Keratinocyte (primary cell): Measurements from ENCODE around the gene EFCAB6. TPM values are rescaled to one million over a fixed set of nuclear protein-coding genes. Genes with fewer than 3 reads are reported as not detected.

Experiments
- DNase-seq: peaks from one replicate; pipeline ENCODE4 v3.0.0-alpha.2; 2011; ENCODE audit warnings: low read depth, missing footprints, low spot score
- FAIRE-seq: peaks from 2 replicates; lab custom pipeline; 2011; peaks lifted over from hg19 to GRCh38; lab: Jason Lieb, UNC
- H2AFZ ChIP-seq: 2 replicates; pipeline ENCODE4 v1.6.0; 2012; ENCODE audit warnings: low read length, control low read depth, inconsistent platforms; ENCODE audit not compliant: control insufficient read depth
- H3K27ac ChIP-seq: 2 replicates; pipeline ENCODE4 v1.5.1; 2011; ENCODE audit warnings: low read length; ENCODE audit not compliant: control insufficient read depth, insufficient read depth
- H3K27me3 ChIP-seq: 3 replicates; pipeline ENCODE4 v1.6.0; 2011; ENCODE audit warnings: low read length; ENCODE audit not compliant: control insufficient read depth, insufficient read depth; ENCODE audit errors: extremely low read depth
- H3K36me3 ChIP-seq, 2 experiments: 2 replicates in 1 of 2; 3 replicates in 1 of 2; pipeline ENCODE4 v1.5.1; 2011; ENCODE audit warnings: low read length in 2 of 2, mild to moderate bottlenecking in 1 of 2; ENCODE audit not compliant: control insufficient read depth in 2 of 2, insufficient read depth in 2 of 2; ENCODE audit errors: extremely low read depth in 1 of 2
- H3K4me1 ChIP-seq: 3 replicates; pipeline ENCODE4 v1.5.1; 2011; ENCODE audit warnings: low read length; ENCODE audit not compliant: control insufficient read depth, insufficient read depth; ENCODE audit errors: extremely low read depth
- H3K4me2 ChIP-seq: 3 replicates; pipeline ENCODE4 v1.6.0; 2011; ENCODE audit warnings: low read depth, low read length; ENCODE audit not compliant: control insufficient read depth, insufficient read depth; ENCODE audit errors: extremely low read depth
- H3K4me3 ChIP-seq, 3 experiments: fragments of 200-600 bp in 1 of 3; sonication (generic) in 1 of 3; 2 replicates in 2 of 3; 3 replicates in 1 of 3; pipeline ENCODE4 v1.5.1; 2011 to 2016; ENCODE audit warnings: low read length in 3 of 3, mild to moderate bottlenecking in 3 of 3, control low read depth in 2 of 3, inconsistent platforms in 1 of 3, low read depth in 1 of 3, mixed read lengths in 1 of 3, mixed run types in 1 of 3, moderate library complexity in 1 of 3; ENCODE audit not compliant: control insufficient read depth in 2 of 3, insufficient read depth in 2 of 3; ENCODE audit errors: extremely low read depth in 1 of 3
- H3K79me2 ChIP-seq: 2 replicates; pipeline ENCODE4 v1.6.0; 2012; ENCODE audit warnings: low read length; ENCODE audit not compliant: control insufficient read depth, insufficient read depth
- H3K9ac ChIP-seq: 3 replicates; pipeline ENCODE4 v1.6.0; 2011; ENCODE audit warnings: low read length; ENCODE audit not compliant: control insufficient read depth, insufficient read depth; ENCODE audit errors: extremely low read depth
- H3K9me1 ChIP-seq: 3 replicates; pipeline ENCODE4 v1.6.0; 2011; ENCODE audit warnings: low read length; ENCODE audit not compliant: control insufficient read depth, insufficient read depth; ENCODE audit errors: extremely low read depth
- H3K9me3 ChIP-seq: 2 replicates; pipeline ENCODE4 v1.5.1; 2012; ENCODE audit warnings: low read depth, low read length; ENCODE audit not compliant: control insufficient read depth
- H4K20me1 ChIP-seq: 3 replicates; pipeline ENCODE4 v1.6.0; 2011; ENCODE audit warnings: low read length; ENCODE audit not compliant: control insufficient read depth, insufficient read depth; ENCODE audit errors: extremely low read depth
- EZH2 ChIP-seq: IDR thresholded peaks from one replicate; pipeline ENCODE4 v1.6.1; 2012; ENCODE audit warnings: inconsistent platforms, mild to moderate bottlenecking, low read length, moderate library complexity
- dilution Hi-C: fragments of 300-500 bp; cut with MboI; formaldehyde crosslinking; loops from one replicate; pipeline ENCODE4 v1.7.0; 2020; ENCODE audit warnings: low sequenced_read_pairs; ENCODE audit not compliant: extremely low pct_ligation_motif_present
- polyA plus RNA-seq, 5 experiments: library from polyadenylated mRNA; depleted of rRNA in 3 of 5; stranded (reverse) in 3 of 5; stranded (forward) in 1 of 5; unstranded in 1 of 5; fragments of >200 nt; gene quantifications; 1 replicate in 1 of 5; 2 replicates in 3 of 5; 3 replicates in 1 of 5; pipeline versions ENCODE4 v1.2.1 to v1.2.3, GENCODE V29; 2011 to 2012; ENCODE audit warnings: missing spikeins in 2 of 5, low read depth in 1 of 5, low replicate concordance in 1 of 5
- TF ChIP-seq, protein P1 (sequence below), 3 experiments: IDR thresholded peaks in 1 of 3; conservative IDR thresholded peaks in 1 of 3; optimal IDR thresholded peaks in 1 of 3; 2 replicates in 2 of 3; 3 replicates in 1 of 3; pipeline versions ENCODE3 to v1.5.1; 2011; ENCODE audit warnings: low read length in 3 of 3, mild to moderate bottlenecking in 3 of 3, moderate library complexity in 2 of 3, control low read depth in 1 of 3, inconsistent platforms in 1 of 3; ENCODE audit not compliant: insufficient read depth in 2 of 3; ENCODE audit errors: extremely low read depth in 1 of 3

Gene EFCAB6
- polyA plus RNA-seq, 1 donor (not counting 4 experiments of a cell fraction or from before 2014, with no cell fraction given) = 0.18 TPM

DNA sequence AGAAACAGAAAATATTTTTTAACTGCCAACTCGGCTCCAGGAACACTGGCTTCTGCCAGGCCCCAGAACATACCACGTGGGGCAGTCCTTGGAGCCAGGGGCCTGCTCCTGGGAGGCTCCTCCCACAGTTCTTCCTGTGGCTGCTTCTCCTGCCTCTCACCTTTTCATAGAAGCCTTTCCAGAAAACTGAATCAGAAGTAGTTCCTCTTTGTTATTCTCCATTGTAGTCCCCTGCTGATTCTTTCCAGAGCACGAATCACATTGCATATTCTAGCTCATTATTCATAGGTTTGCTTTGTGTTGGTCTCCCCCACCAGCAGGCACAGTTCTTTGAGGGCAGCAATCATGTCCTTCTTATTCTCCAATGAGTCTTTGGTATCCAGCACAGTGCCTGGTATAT, 106.0 kb downstream of the EFCAB6 start:
- H3K27me3 ChIP-seq = no peaks in the 10 kb centered on the region
- H3K79me2 ChIP-seq = no peaks in the 10 kb centered on the region
- no peaks in the 10 kb centered on the region for H3K36me3 ChIP-seq
- H3K9me1 ChIP-seq = no peaks in the 10 kb centered on the region
- no peak overlapping the region for H2AFZ ChIP-seq
- H3K27ac ChIP-seq = no peak overlapping the region
- no peak overlapping the region for H3K4me3 ChIP-seq
- no peaks in the 10 kb centered on the region for H4K20me1 ChIP-seq
- no peak overlapping the region for H3K4me2 ChIP-seq
- TF ChIP-seq, protein P1, sequence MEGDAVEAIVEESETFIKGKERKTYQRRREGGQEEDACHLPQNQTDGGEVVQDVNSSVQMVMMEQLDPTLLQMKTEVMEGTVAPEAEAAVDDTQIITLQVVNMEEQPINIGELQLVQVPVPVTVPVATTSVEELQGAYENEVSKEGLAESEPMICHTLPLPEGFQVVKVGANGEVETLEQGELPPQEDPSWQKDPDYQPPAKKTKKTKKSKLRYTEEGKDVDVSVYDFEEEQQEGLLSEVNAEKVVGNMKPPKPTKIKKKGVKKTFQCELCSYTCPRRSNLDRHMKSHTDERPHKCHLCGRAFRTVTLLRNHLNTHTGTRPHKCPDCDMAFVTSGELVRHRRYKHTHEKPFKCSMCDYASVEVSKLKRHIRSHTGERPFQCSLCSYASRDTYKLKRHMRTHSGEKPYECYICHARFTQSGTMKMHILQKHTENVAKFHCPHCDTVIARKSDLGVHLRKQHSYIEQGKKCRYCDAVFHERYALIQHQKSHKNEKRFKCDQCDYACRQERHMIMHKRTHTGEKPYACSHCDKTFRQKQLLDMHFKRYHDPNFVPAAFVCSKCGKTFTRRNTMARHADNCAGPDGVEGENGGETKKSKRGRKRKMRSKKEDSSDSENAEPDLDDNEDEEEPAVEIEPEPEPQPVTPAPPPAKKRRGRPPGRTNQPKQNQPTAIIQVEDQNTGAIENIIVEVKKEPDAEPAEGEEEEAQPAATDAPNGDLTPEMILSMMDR (optimal IDR thresholded peaks at IDR 0.05 in 1 of 3, IDR thresholded peaks at IDR 0.05 in 1 of 3, conservative IDR thresholded peaks at IDR 0.05 in 1 of 3; ENCODE audit: extremely low read depth in 1 of 3, insufficient read depth in 2 of 3, low read length in 3 of 3) = no peak
- TF ChIP-seq EZH2 = no peak
- DNase-seq (no peak), FAIRE-seq (no peak)
- dilution Hi-C loops = no loop called here
- H3K4me1 ChIP-seq = no peaks in the 10 kb centered on the region
- H3K9ac ChIP-seq = no peak overlapping the region
- no peaks in the 10 kb centered on the region for H3K9me3 ChIP-seq

DNA sequence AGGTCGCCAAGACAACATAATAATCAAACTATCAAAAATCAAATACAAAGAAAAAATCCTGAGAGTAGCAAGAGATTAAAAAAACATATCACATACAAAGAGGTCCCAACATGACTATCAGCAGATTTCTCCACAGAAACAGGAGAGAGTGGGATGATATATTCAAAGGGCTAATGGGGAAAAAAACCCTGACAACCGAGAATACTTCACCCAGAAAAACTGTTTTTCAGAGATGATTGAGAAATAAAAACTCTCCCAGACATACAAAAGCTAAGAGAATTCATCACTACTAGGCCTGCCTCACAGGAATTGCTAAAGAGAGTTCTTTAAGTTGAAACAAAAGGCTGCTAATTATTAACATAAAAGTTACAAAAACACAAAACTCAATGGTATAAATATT, 108.1 kb downstream of the EFCAB6 start:
- no peak overlapping the region for H3K4me2 ChIP-seq
- no peak for TF ChIP-seq EZH2
- TF ChIP-seq, protein P1 (optimal IDR thresholded peaks at IDR 0.05 in 1 of 3, IDR thresholded peaks at IDR 0.05 in 1 of 3, conservative IDR thresholded peaks at IDR 0.05 in 1 of 3; ENCODE audit: extremely low read depth in 1 of 3, insufficient read depth in 2 of 3, low read length in 3 of 3) = no peak
- H3K27me3 ChIP-seq = no peaks in the 10 kb centered on the region
- H3K9me1 ChIP-seq = no peaks in the 10 kb centered on the region
- H3K79me2 ChIP-seq = no peaks in the 10 kb centered on the region
- dilution Hi-C loops = no loop called here
- no peak overlapping the region for H3K27ac ChIP-seq
- no peaks in the 10 kb centered on the region for H3K4me1 ChIP-seq
- no peak overlapping the region for H3K4me3 ChIP-seq
- DNase-seq (no peak), FAIRE-seq (no peak)
- H3K9ac ChIP-seq = no peak overlapping the region
- H3K36me3 ChIP-seq = no peaks in the 10 kb centered on the region
- H2AFZ ChIP-seq = no peak overlapping the region
- H4K20me1 ChIP-seq = no peaks in the 10 kb centered on the region
- H3K9me3 ChIP-seq = no peaks in the 10 kb centered on the region
